ENCODE data around the gene RAMP3. TPM values are rescaled to one million over a fixed set of nuclear protein-coding genes. Genes with fewer than 3 reads are reported as not detected.

Gene RAMP3
- polyA plus RNA-seq, 2 of the 4 experiments (the other 2 are of a cell fraction) = not detected

GRCh38 chr7:45161138-45161537 lies 3.5 kb downstream of the RAMP3 start:
- Histone ChIP-seq H3K4me2 (no peak overlapping the region), H3K9me3 (peaks cover 14% of the 10 kb centered on the region), H3K4me3 (no peak overlapping the region), H3K4me1 (0 out of 3 replicates have a peak, but pooled peaks cover 4% of the 10 kb centered on the region), H3K27ac (no peak overlapping the region)
- TF ChIP-seq NR3C1 (IDR thresholded peaks at IDR 0.05) = no peak
- no peak for TF ChIP-seq ZC3H11A (IDR thresholded peaks at IDR 0.05)
- no peak for TF ChIP-seq ZNF302 (CRISPR knock-in tag; IDR thresholded peaks at IDR 0.05)
- no peak for TF ChIP-seq CHD4 (IDR thresholded peaks at IDR 0.05; ENCODE audit: borderline replicate concordance)
- no peak for TF ChIP-seq MAFK (IDR thresholded peaks at IDR 0.05; ENCODE audit: partially characterized antibody)
- no peak for TF ChIP-seq REST (IDR thresholded peaks at IDR 0.05)
- TF ChIP-seq GATA3 (IDR thresholded peaks at IDR 0.05; ENCODE audit: borderline replicate concordance) = no peak
- no peak for TF ChIP-seq CBX8 (IDR thresholded peaks at IDR 0.05)
- CTCF ChIA-PET = interaction anchor here (0.7 kb wide), 1 partner anchor 100 kb away, joined by 3 read pairs; no protein-coding TSS in a partner anchor
- FAIRE-seq (no peak), DNase-seq (ENCODE audit: low read depth in 1 of 2, low spot score in 1 of 2) (no peak), ATAC-seq (no peak)
- 82% methylated on average over 2 of the region's 4 CpGs for WGBS (ENCODE audit: missing lambda C conversion rate)
- POLR2A ChIA-PET = no interaction called here

- no peak overlapping the region for H3K4me3 ChIP-seq
- no peak for FAIRE-seq
- H3K4me1 ChIP-seq = 0 out of 3 replicates have a peak, but pooled peaks cover 4% of the 10 kb centered on the region
- DNase-seq (ENCODE audit: low read depth in 1 of 2, low spot score in 1 of 2) = no peak
- ChIA-PET POLR2A (no interaction called here), CTCF (interaction anchor here (0.7 to 1.3 kb wide), 3 partner anchors 98 to 692 kb away, joined by 3 read pairs; no protein-coding TSS in a partner anchor)
- TF ChIP-seq PHF8 (IDR thresholded peaks at IDR 0.05; ENCODE audit: borderline replicate concordance, low read depth) (no peak), MAZ (IDR thresholded peaks at IDR 0.05; ENCODE audit: borderline replicate concordance, low read depth, low read length) (no peak), NFE2L2 (conservative IDR thresholded peaks at IDR 0.05; ENCODE audit: low read length) (no peak), RFX5 (IDR thresholded peaks at IDR 0.05) (no peak), JUN (IDR thresholded peaks at IDR 0.05) (no peak), GATA3 (IDR thresholded peaks at IDR 0.05; ENCODE audit: borderline replicate concordance) (no peak), CBX2 (IDR thresholded peaks at IDR 0.05; ENCODE audit: borderline replicate concordance, low read depth) (no peak), HOXB13 (CRISPR knock-in tag; IDR thresholded peaks at IDR 0.05; ENCODE audit: low read depth) (no peak), NPAS2 (CRISPR knock-in tag; IDR thresholded peaks at IDR 0.05; ENCODE audit: borderline replicate concordance) (no peak)
- no peak overlapping the region for H3K4me2 ChIP-seq
- no peak for ATAC-seq
- H3K27ac ChIP-seq = no peak overlapping the region
- WGBS (ENCODE audit: missing lambda C conversion rate) = 39% methylated on average over 7 of the region's 9 CpGs
- H3K9me3 ChIP-seq = peaks cover 14% of the 10 kb centered on the region
Observed at GRCh38 chr7:45161842-45162241, 4.3 kb downstream of the RAMP3 start.

- peaks cover 14% of the 10 kb centered on the region for H3K9me3 ChIP-seq
- no peak for TF ChIP-seq BHLHE40 (IDR thresholded peaks at IDR 0.05; ENCODE audit: low read depth, low read length)
- no peak for TF ChIP-seq JUNB (IDR thresholded peaks at IDR 0.05)
- no peak for TF ChIP-seq POLR2A (IDR thresholded peaks at IDR 0.05; ENCODE audit: low read length)
- no peak for TF ChIP-seq SREBF2 (IDR thresholded peaks at IDR 0.05)
- TF ChIP-seq USF2 (IDR thresholded peaks at IDR 0.05) = no peak
- TF ChIP-seq KDM1A (IDR thresholded peaks at IDR 0.05; ENCODE audit: low read depth) = no peak
- TF ChIP-seq FOSB (CRISPR knock-in tag; IDR thresholded peaks at IDR 0.05) = no peak
- no peak for TF ChIP-seq RNF2 (IDR thresholded peaks at IDR 0.05; ENCODE audit: borderline replicate concordance, low read depth)
- TF ChIP-seq CBX8 (IDR thresholded peaks at IDR 0.05) = no peak
- no peak for TF ChIP-seq TFCP2L1 (CRISPR knock-in tag; IDR thresholded peaks at IDR 0.05)
- no peak for TF ChIP-seq ESRRA (IDR thresholded peaks at IDR 0.05; ENCODE audit: borderline replicate concordance, low read length)
- TF ChIP-seq MAFK (IDR thresholded peaks at IDR 0.05; ENCODE audit: partially characterized antibody) = no peak
- TF ChIP-seq CEBPB (IDR thresholded peaks at IDR 0.05) = no peak
- TF ChIP-seq GATA3 (IDR thresholded peaks at IDR 0.05; ENCODE audit: borderline replicate concordance) = no peak
- no peak for TF ChIP-seq CHD4 (IDR thresholded peaks at IDR 0.05; ENCODE audit: borderline replicate concordance)
- TF ChIP-seq CTCF (IDR thresholded peaks at IDR 0.05) = no peak
- TF ChIP-seq CHD2 (IDR thresholded peaks at IDR 0.05; ENCODE audit: low read length, partially characterized antibody) = no peak
- no peak for TF ChIP-seq FOSL2 (IDR thresholded peaks at IDR 0.05)
- no peak for TF ChIP-seq FOSL2 (CRISPR knock-in tag; IDR thresholded peaks at IDR 0.05)
- 0 out of 3 replicates have a peak, but pooled peaks cover 2% of the 10 kb centered on the region for H3K4me1 ChIP-seq
- H3K27ac ChIP-seq = no peak overlapping the region
- DNase-seq (ENCODE audit: low read depth in 1 of 2, low spot score in 1 of 2) (no peak), ATAC-seq (no peak), FAIRE-seq (no peak)
- WGBS (ENCODE audit: missing lambda C conversion rate) = 23% methylated on average over 3 of the region's 3 CpGs
- H3K4me3 ChIP-seq = no peak overlapping the region
- no peak overlapping the region for H3K4me2 ChIP-seq
- ChIA-PET CTCF (interaction anchor here (0.7 to 1.3 kb wide), 2 partner anchors 97 to 692 kb away, joined by 3 read pairs; no protein-coding TSS in a partner anchor), POLR2A (no interaction called here)
Observed at GRCh38 chr7:45162311-45162845, 4.8 kb downstream of the RAMP3 start.

Measured in A549 (cell line).